Measurements from ENCODE around the gene SPINT4.
"Not testable (repeated sequence)": the region's sequence is repeated elsewhere in the genome, so short reads cannot be mapped to it uniquely, and the experiment has no call there.

The SPINT4 gene

GRCh38 chr20:45722047-45722446, at the start of gene SPINT4:
Gene SPINT4 (plus strand): TSS chr20:45722347. CDS start chr20:45722368, 21 bp downstream.
- in situ Hi-C loops (cut with MboI; ENCODE audit: low pct_unique_long_range_greater_than_20kb, low sequenced_read_pairs) = no loop called here

GRCh38 chr20:45672765-45673164, 49.4 kb upstream of the SPINT4 start:
- in situ Hi-C loops (cut with MboI; ENCODE audit: low pct_unique_long_range_greater_than_20kb, low sequenced_read_pairs) = no loop called here
- DNase-seq = no peak

More at GRCh38 chr20:45722047-45722446, at the start of gene SPINT4:
- no peak for DNase-seq

- in situ Hi-C loops (cut with MboI; ENCODE audit: low pct_unique_long_range_greater_than_20kb, low sequenced_read_pairs) = no loop called here
- no peak for DNase-seq
Measured at GRCh38 chr20:45679650-45680049, 42.5 kb upstream of the SPINT4 start.

GRCh38 chr20:45685896-45686295, 36.3 kb upstream of the SPINT4 start:
- no peak for DNase-seq

GRCh38 chr20:45693346-45693745, 28.8 kb upstream of the SPINT4 start:
- DNase-seq; in situ Hi-C loops (cut with MboI; ENCODE audit: low pct_unique_long_range_greater_than_20kb, low sequenced_read_pairs): not testable (repeated sequence)

More at GRCh38 chr20:45685896-45686295, 36.3 kb upstream of the SPINT4 start:
- in situ Hi-C loops (cut with MboI; ENCODE audit: low pct_unique_long_range_greater_than_20kb, low sequenced_read_pairs) = no loop called here

- no peak for DNase-seq
Measured at GRCh38 chr20:45695496-45695895, 26.7 kb upstream of the SPINT4 start.

GRCh38 chr20:45701104-45701503, 21.0 kb upstream of the SPINT4 start:
- no peak for DNase-seq

More at GRCh38 chr20:45695496-45695895, 26.7 kb upstream of the SPINT4 start:
- in situ Hi-C loops (cut with MboI; ENCODE audit: low pct_unique_long_range_greater_than_20kb, low sequenced_read_pairs) = no loop called here

GRCh38 chr20:45701873-45702272, 20.3 kb upstream of the SPINT4 start, which contains the start of gene WFDC13:
Gene WFDC13 (plus strand): TSS chr20:45702038. CDS start chr20:45702124, 86 bp downstream.
- in situ Hi-C loops (cut with MboI; ENCODE audit: low pct_unique_long_range_greater_than_20kb, low sequenced_read_pairs) = no loop called here
- DNase-seq = no peak

More at GRCh38 chr20:45701104-45701503, 21.0 kb upstream of the SPINT4 start:
- in situ Hi-C loops (cut with MboI; ENCODE audit: low pct_unique_long_range_greater_than_20kb, low sequenced_read_pairs) = no loop called here

GRCh38 chr20:45704969-45705637, 17.0 kb upstream of the SPINT4 start, which contains the start of gene WFDC10B:
Gene WFDC10B (minus strand): TSS chr20:45705019. CDS start chr20:45685992, 19,027 bp downstream.
- DNase-seq = peak; percentile 38

GRCh38 chr20:45716141-45716688, 5.9 kb upstream of the SPINT4 start:
- in situ Hi-C loops (cut with MboI; ENCODE audit: low pct_unique_long_range_greater_than_20kb, low sequenced_read_pairs); DNase-seq: not testable (repeated sequence)

More at GRCh38 chr20:45704969-45705637, 17.0 kb upstream of the SPINT4 start, which contains the start of gene WFDC10B:
- in situ Hi-C loops (cut with MboI; ENCODE audit: low pct_unique_long_range_greater_than_20kb, low sequenced_read_pairs) = no loop called here

- no peak for DNase-seq
- in situ Hi-C loops (cut with MboI; ENCODE audit: low pct_unique_long_range_greater_than_20kb, low sequenced_read_pairs) = no loop called here
Measured at GRCh38 chr20:45725134-45725533, 3.0 kb downstream of the SPINT4 start.

GRCh38 chr20:45727044-45727443, 4.9 kb downstream of the SPINT4 start:
- no peak for DNase-seq
- in situ Hi-C loops (cut with MboI; ENCODE audit: low pct_unique_long_range_greater_than_20kb, low sequenced_read_pairs) = no loop called here

GRCh38 chr20:45732199-45732598, 10.1 kb downstream of the SPINT4 start:
- in situ Hi-C loops (cut with MboI; ENCODE audit: low pct_unique_long_range_greater_than_20kb, low sequenced_read_pairs) = no loop called here
- DNase-seq = no peak

GRCh38 chr20:45735552-45735951, 13.4 kb downstream of the SPINT4 start:
- in situ Hi-C loops (cut with MboI; ENCODE audit: low pct_unique_long_range_greater_than_20kb, low sequenced_read_pairs) = no loop called here
- no peak for DNase-seq

GRCh38 chr20:45735988-45736387, 13.8 kb downstream of the SPINT4 start:
- in situ Hi-C loops (cut with MboI; ENCODE audit: low pct_unique_long_range_greater_than_20kb, low sequenced_read_pairs) = no loop called here
- DNase-seq = no peak

GRCh38 chr20:45742596-45742995, 20.4 kb downstream of the SPINT4 start:
- in situ Hi-C loops (cut with MboI; ENCODE audit: low pct_unique_long_range_greater_than_20kb, low sequenced_read_pairs) = no loop called here
- no peak for DNase-seq

- in situ Hi-C loops (cut with MboI; ENCODE audit: low pct_unique_long_range_greater_than_20kb, low sequenced_read_pairs) = no loop called here
Measured at GRCh38 chr20:45745015-45745414, 22.9 kb downstream of the SPINT4 start.

GRCh38 chr20:45751721-45752120, 29.6 kb downstream of the SPINT4 start:
- in situ Hi-C loops (cut with MboI; ENCODE audit: low pct_unique_long_range_greater_than_20kb, low sequenced_read_pairs) = loop anchor here (25.0 kb wide), 2 partner anchors 139 to 439 kb away; partner anchors contain the start of genes MATN4 and RBPJL
- DNase-seq = no peak

More at GRCh38 chr20:45745015-45745414, 22.9 kb downstream of the SPINT4 start:
- DNase-seq = no peak

- DNase-seq = no peak
- in situ Hi-C loops (cut with MboI; ENCODE audit: low pct_unique_long_range_greater_than_20kb, low sequenced_read_pairs) = loop anchor here (25.0 kb wide), 2 partner anchors 140 to 440 kb away; partner anchors contain the start of genes MATN4 and RBPJL
Measured at GRCh38 chr20:45752746-45753145, 30.6 kb downstream of the SPINT4 start.

GRCh38 chr20:45758096-45758495, 35.9 kb downstream of the SPINT4 start:
- no peak for DNase-seq
- in situ Hi-C loops (cut with MboI; ENCODE audit: low pct_unique_long_range_greater_than_20kb, low sequenced_read_pairs) = loop anchor here (25.0 kb wide), 2 partner anchors 146 to 446 kb away; partner anchors contain the start of genes MATN4 and RBPJL
